ENCODE measurements around the gene AKNA. TPM values are rescaled to one million over a fixed set of nuclear protein-coding genes. Genes with fewer than 3 reads are reported as not detected.

The AKNA gene
- polyA plus RNA-seq, 1 experiment, result 7.0 TPM

DNA sequence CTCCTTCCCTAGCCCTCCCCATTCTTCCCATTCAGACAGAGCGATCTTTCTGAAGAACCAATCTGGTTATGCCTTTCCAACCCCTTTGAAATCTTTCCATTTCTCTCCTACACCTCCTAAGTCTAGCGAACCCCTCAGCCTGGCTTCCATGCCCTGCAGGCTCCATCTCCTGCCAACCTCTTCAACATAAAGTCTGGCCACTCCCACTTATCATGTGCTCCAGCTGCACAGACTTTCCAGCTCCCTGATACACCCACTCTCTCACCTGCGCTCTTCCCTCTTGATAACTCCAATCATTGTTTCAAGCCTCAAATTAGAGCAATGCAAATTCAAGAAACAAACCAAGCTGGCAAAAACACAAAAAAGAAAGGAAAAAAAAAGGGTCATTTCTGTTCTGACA is 68.6 kb downstream of the AKNA start:
- POLR2A ChIA-PET, result no interaction called here
- CTCF ChIA-PET, result interaction anchor here (0.6 to 2.8 kb wide), 4 partner anchors 20 to 236 kb away, joined by 7 to 13 read pairs (median 10); no protein-coding TSS in a partner anchor
- TF ChIP-seq, protein P1, sequence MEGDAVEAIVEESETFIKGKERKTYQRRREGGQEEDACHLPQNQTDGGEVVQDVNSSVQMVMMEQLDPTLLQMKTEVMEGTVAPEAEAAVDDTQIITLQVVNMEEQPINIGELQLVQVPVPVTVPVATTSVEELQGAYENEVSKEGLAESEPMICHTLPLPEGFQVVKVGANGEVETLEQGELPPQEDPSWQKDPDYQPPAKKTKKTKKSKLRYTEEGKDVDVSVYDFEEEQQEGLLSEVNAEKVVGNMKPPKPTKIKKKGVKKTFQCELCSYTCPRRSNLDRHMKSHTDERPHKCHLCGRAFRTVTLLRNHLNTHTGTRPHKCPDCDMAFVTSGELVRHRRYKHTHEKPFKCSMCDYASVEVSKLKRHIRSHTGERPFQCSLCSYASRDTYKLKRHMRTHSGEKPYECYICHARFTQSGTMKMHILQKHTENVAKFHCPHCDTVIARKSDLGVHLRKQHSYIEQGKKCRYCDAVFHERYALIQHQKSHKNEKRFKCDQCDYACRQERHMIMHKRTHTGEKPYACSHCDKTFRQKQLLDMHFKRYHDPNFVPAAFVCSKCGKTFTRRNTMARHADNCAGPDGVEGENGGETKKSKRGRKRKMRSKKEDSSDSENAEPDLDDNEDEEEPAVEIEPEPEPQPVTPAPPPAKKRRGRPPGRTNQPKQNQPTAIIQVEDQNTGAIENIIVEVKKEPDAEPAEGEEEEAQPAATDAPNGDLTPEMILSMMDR (IDR thresholded peaks at IDR 0.05; ENCODE audit: low read depth, low read length), result no peak
- H3K9me3 ChIP-seq (ENCODE audit: control insufficient read depth, insufficient read depth, low read length), result peaks cover 7% of the 10 kb centered on the region
- no peak overlapping the region for H3K4me3 ChIP-seq (ENCODE audit: low read depth, low read length)
- no peak for DNase-seq (ENCODE audit: low read depth, low spot score)
- H3K27ac ChIP-seq (ENCODE audit: low read depth, low read length), result no peak overlapping the region
- H3K27me3 ChIP-seq (ENCODE audit: control insufficient read depth, insufficient read depth, low read length), result no peaks in the 10 kb centered on the region

DNA sequence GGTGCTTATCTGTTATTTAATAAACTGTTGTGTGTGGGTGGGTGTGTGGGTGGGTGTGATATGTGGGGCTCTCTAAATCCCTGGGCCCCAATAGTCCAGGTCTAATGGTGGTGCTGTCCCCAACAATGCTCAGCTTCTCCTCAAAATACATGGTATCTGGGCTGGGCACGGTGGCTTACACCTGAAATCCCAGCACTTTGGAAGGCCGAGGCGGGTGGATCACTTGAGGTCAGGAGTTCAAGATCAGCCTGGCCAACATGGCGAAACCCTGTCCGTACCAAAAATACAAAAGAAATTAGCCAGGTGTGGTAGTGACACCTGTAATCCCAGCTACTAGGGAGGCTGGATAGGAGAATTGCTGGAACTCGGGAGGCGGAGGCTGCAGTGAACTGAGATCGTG is 69.4 kb downstream of the AKNA start:
- H3K9me3 ChIP-seq (ENCODE audit: control insufficient read depth, insufficient read depth, low read length), result peaks cover 7% of the 10 kb centered on the region
- TF ChIP-seq, protein P1 (IDR thresholded peaks at IDR 0.05; ENCODE audit: low read depth, low read length), result no peak
- no peak overlapping the region for H3K4me3 ChIP-seq (ENCODE audit: low read depth, low read length)
- peak overlapping the region; percentile 86 for H3K27ac ChIP-seq (ENCODE audit: low read depth, low read length)
- no peaks in the 10 kb centered on the region for H3K27me3 ChIP-seq (ENCODE audit: control insufficient read depth, insufficient read depth, low read length)
- no peak for DNase-seq (ENCODE audit: low read depth, low spot score)
- POLR2A ChIA-PET, result no interaction called here
- CTCF ChIA-PET, result interaction anchor here (2.8 kb wide), 1 partner anchor 210 kb away, joined by 11 read pairs; no protein-coding TSS in a partner anchor

DNA sequence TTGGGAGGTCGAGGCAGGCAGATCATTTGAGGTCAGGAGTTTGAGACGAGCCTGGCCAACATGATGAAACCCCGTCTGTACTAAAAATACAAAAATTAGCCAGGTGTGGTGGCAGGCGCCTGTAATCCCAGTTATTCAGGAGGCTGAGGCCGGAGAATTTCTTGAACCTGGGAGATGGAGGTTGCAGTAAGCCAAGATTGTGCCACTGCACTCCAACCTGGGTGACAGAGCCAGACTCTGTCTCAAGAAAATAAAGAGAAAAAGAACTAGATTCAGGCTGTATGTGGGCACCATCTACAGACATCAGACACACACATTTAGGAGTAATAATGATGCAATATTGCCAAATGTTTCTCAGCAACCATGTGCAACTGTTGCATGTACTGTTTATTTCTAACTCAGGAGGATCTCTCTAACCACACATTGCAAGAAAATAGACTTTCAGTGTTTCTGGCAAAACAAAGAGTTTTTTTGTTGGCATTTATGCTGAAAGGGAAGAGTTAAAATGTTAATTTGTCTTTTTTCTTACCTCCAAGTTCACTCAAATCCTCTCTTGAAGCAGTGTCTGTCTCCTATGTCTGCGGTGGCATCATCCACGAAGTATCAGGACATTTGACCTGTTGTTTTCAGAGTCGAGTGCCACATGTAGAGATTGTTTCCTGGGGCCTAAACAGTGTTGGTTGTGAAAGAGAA is 70.0 kb downstream of the AKNA start:
- Histone ChIP-seq H3K27ac (ENCODE audit: low read depth, low read length) (peak overlapping the region; percentile 86), H3K27me3 (ENCODE audit: control insufficient read depth, insufficient read depth, low read length) (no peaks in the 10 kb centered on the region), H3K4me3 (ENCODE audit: low read depth, low read length) (no peak overlapping the region), H3K9me3 (ENCODE audit: control insufficient read depth, insufficient read depth, low read length) (peaks cover 7% of the 10 kb centered on the region)
- CTCF ChIA-PET, result interaction anchor here (1.0 to 1.4 kb wide), 2 partner anchors 27 to 210 kb away, joined by 4 to 5 read pairs; no protein-coding TSS in a partner anchor
- peak; percentile 70 for DNase-seq (ENCODE audit: low read depth, low spot score)
- TF ChIP-seq, protein P1 (IDR thresholded peaks at IDR 0.05; ENCODE audit: low read depth, low read length), result no peak
- POLR2A ChIA-PET, result no interaction called here

DNA sequence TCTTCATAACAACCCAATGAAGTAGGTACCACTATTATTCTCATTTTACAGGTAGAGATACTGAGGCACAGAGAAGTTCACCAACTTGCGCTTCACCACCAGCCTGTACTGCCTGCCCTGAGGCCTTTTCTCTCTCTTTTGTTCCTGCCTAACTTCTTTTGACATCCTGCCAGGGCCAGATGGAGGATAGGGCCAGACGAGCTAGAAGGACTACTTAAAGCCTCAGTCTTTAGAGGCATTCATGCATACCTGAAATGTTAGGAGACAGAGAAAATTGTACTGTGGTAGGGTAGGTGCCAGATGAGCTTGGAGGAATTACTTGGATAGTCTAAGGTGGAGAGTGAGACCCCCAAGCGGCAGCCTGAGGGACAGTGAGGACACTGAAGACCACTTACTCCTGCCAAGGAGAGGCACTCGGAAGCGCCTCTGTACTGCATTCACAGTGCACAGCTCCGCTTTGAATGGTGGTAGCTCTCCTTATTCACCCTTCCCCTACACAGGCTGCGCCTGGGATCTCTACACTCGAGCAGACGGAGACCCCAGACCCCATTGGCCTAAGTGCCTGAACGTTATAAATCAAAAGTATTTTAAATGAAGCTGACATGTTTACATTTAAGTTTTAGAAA is 71.1 kb downstream of the AKNA start:
- Histone ChIP-seq H3K27me3 (ENCODE audit: control insufficient read depth, insufficient read depth, low read length) (no peaks in the 10 kb centered on the region), H3K9me3 (ENCODE audit: control insufficient read depth, insufficient read depth, low read length) (peaks cover 7% of the 10 kb centered on the region), H3K27ac (ENCODE audit: low read depth, low read length) (no peak overlapping the region), H3K4me3 (ENCODE audit: low read depth, low read length) (no peak overlapping the region)
- POLR2A ChIA-PET, result no interaction called here
- TF ChIP-seq, protein P1 (IDR thresholded peaks at IDR 0.05; ENCODE audit: low read depth, low read length), result no peak
- CTCF ChIA-PET, result interaction anchor here (0.6 to 1.6 kb wide), 4 partner anchors 26 to 278 kb away, joined by 4 to 6 read pairs (median 4); no protein-coding TSS in a partner anchor
- no peak for DNase-seq (ENCODE audit: low read depth, low spot score)

Data from AG04450 (cell line).